Cardiac septum (tissue), 1 donor: ENCODE measurements around the gene HOXA9. TPM values are rescaled to one million over a fixed set of nuclear protein-coding genes. Genes with fewer than 3 reads are reported as not detected.

ENCODE experiments used
- DNase-seq: peaks from one replicate; pipeline ENCODE4 v3.0.0-alpha.2; 2020; ENCODE audit warnings: low spot score
- intact Hi-C: fragments of 100-400 bp; cut with DNase I; formaldehyde crosslinking; loops from one replicate; pipeline ENCODE4 v1.14.0; 2022
- long read RNA-seq: library from polyadenylated mRNA; unstranded; transcript quantifications from one replicate; pipeline ENCODE4 v2.0.0, GENCODE V29; 2021
- total RNA-seq: library from RNA; stranded (reverse); fragmentation: NEBNext Ultra II Directional; extraction: Animal tissue kit (Norgen Biotek cat#: 25700); gene quantifications from one replicate; pipeline ENCODE4 v1.2.1, GENCODE V29; 2021
- donor health status: DM: no; HTN: no; CAD: no.

The HOXA9 gene
- not detected for total RNA-seq
- long read RNA-seq, result 0 reads

- no peak for DNase-seq
These were observed at the start of gene HOXA9 for GRCh38 chr7:27165089-27165995. HOXA9 (minus strand) TSS chr7:27165537; CDS start chr7:27165457, 80 bp downstream.

GRCh38 chr7:27214239-27214950, 49.1 kb upstream of the HOXA9 start:
- intact Hi-C loops, result loop anchor here (5.0 kb wide), 1 partner anchor 363 kb away; no protein-coding TSS in a partner anchor
- DNase-seq, result no peak

More at GRCh38 chr7:27165089-27165995, at the start of gene HOXA9:
- intact Hi-C loops, result loop anchor here (10.0 kb wide), 1 partner anchor 1301 kb away; no protein-coding TSS in a partner anchor

- intact Hi-C loops, result loop anchor here (5.0 kb wide), 1 partner anchor 364 kb away; no protein-coding TSS in a partner anchor
- DNase-seq, result peak; percentile 71
These were observed 48.3 kb upstream of the HOXA9 start for GRCh38 chr7:27213433-27214238.

GRCh38 chr7:27212497-27213432, 47.4 kb upstream of the HOXA9 start:
- intact Hi-C loops, result loop anchor here (5.0 kb wide), 1 partner anchor 365 kb away; no protein-coding TSS in a partner anchor
- no peak for DNase-seq

GRCh38 chr7:27211764-27212204, 46.4 kb upstream of the HOXA9 start:
- intact Hi-C loops, result loop anchor here (5.0 kb wide), 1 partner anchor 366 kb away; no protein-coding TSS in a partner anchor
- no peak for DNase-seq

GRCh38 chr7:27211084-27211446, 45.7 kb upstream of the HOXA9 start:
- DNase-seq, result no peak
- intact Hi-C loops, result loop anchor here (5.0 kb wide), 1 partner anchor 366 kb away; no protein-coding TSS in a partner anchor

- intact Hi-C loops, result loop anchor here (5.0 kb wide), 1 partner anchor 367 kb away; no protein-coding TSS in a partner anchor
- peak; percentile 73 for DNase-seq
These were observed 45.2 kb upstream of the HOXA9 start for GRCh38 chr7:27210441-27211083.

GRCh38 chr7:27209933-27210440, 44.6 kb upstream of the HOXA9 start:
- no peak for DNase-seq
- intact Hi-C loops, result loop anchor here (5.0 kb wide), 1 partner anchor 367 kb away; no protein-coding TSS in a partner anchor

GRCh38 chr7:27208998-27209397, 43.7 kb upstream of the HOXA9 start:
- DNase-seq, result no peak
- intact Hi-C loops, result no loop called here

- no peak for DNase-seq
- intact Hi-C loops, result no loop called here
These were observed 42.1 kb upstream of the HOXA9 start for GRCh38 chr7:27207348-27207985.

GRCh38 chr7:27205325-27206280, 40.3 kb upstream of the HOXA9 start:
- DNase-seq, result no peak
- intact Hi-C loops, result no loop called here

GRCh38 chr7:27204851-27205322, 39.5 kb upstream of the HOXA9 start:
- intact Hi-C loops, result no loop called here
- peak; percentile 60 for DNase-seq

- no peak for DNase-seq
- intact Hi-C loops, result no loop called here
These were observed 38.7 kb upstream of the HOXA9 start for GRCh38 chr7:27203964-27204594.

GRCh38 chr7:27203365-27203953, 38.1 kb upstream of the HOXA9 start:
- intact Hi-C loops, result no loop called here
- no peak for DNase-seq

GRCh38 chr7:27202862-27203134, 37.5 kb upstream of the HOXA9 start:
- intact Hi-C loops, result no loop called here
- DNase-seq, result no peak
